NCI-H345 (cell line): ENCODE measurements around the gene FSD1.
A peak's percentile ranks its signal among the peaks of the same experiment; 100 is the strongest.
"Not testable (repeated sequence)": the region's sequence is repeated elsewhere in the genome, so short reads cannot be mapped to it uniquely, and the experiment has no call there.

Experiments used
- DNase-seq: peaks from one replicate; lab custom pipeline; 2025; lab: John Stamatoyannopoulos, UW

The FSD1 gene

GRCh38 chr19:4304538-4305256 lies at the start of gene FSD1:
Gene FSD1, plus strand, starts transcription at chr19:4304598. Its CDS starts 149 bp downstream, at chr19:4304747.
- peak; percentile 80 for DNase-seq

GRCh38 chr19:4256563-4256962 lies 47.8 kb upstream of the FSD1 start:
- no peak for DNase-seq

- DNase-seq, result no peak
These were observed 47.4 kb upstream of the FSD1 start for GRCh38 chr19:4257025-4257424.

GRCh38 chr19:4258181-4258580 lies 46.2 kb upstream of the FSD1 start:
- no peak for DNase-seq

- DNase-seq, result no peak
These were observed 43.7 kb upstream of the FSD1 start for GRCh38 chr19:4260613-4261191.

GRCh38 chr19:4264812-4265211 lies 39.6 kb upstream of the FSD1 start:
- DNase-seq, result no peak

GRCh38 chr19:4266253-4267000 lies 38.0 kb upstream of the FSD1 start:
- no peak for DNase-seq

GRCh38 chr19:4267101-4267900 lies 37.1 kb upstream of the FSD1 start:
- peak; percentile 34 for DNase-seq

- DNase-seq, result no peak
These were observed 36.2 kb upstream of the FSD1 start for GRCh38 chr19:4267901-4268815.

- no peak for DNase-seq
These were observed 35.5 kb upstream of the FSD1 start for GRCh38 chr19:4268816-4269430.

- no peak for DNase-seq
These were observed 31.5 kb upstream of the FSD1 start for GRCh38 chr19:4272894-4273293.

GRCh38 chr19:4274321-4274686 lies 30.1 kb upstream of the FSD1 start:
- DNase-seq, result not testable (repeated sequence)

GRCh38 chr19:4277191-4277696 lies 27.2 kb upstream of the FSD1 start:
- no peak for DNase-seq

GRCh38 chr19:4278010-4278409 lies 26.4 kb upstream of the FSD1 start:
- DNase-seq, result no peak

GRCh38 chr19:4278419-4279266 lies 25.8 kb upstream of the FSD1 start, which contains the start of gene SHD:
Gene SHD, plus strand, starts transcription at chr19:4279266. Its CDS starts 798 bp downstream, at chr19:4280064.
- no peak for DNase-seq

- no peak for DNase-seq
These were observed 25.2 kb upstream of the FSD1 start for GRCh38 chr19:4279267-4279529.

GRCh38 chr19:4279530-4280422 lies 24.6 kb upstream of the FSD1 start:
- DNase-seq, result no peak

- DNase-seq, result peak; percentile 23
These were observed 20.0 kb upstream of the FSD1 start for GRCh38 chr19:4284176-4284958.
